ENCODE measurements around the gene DLG5. TPM values are rescaled to one million over a fixed set of nuclear protein-coding genes. Genes with fewer than 3 reads are reported as not detected.

DLG5 gene
- polyA plus RNA-seq, 1 of the 3 experiments (the other 2 are of a cell fraction), result 31.3 TPM

- TF ChIP-seq SIN3A (IDR thresholded peaks at IDR 0.05; ENCODE audit: borderline replicate concordance, low read depth, low read length) (no peak), MXI1 (IDR thresholded peaks at IDR 0.05; ENCODE audit: low read depth, low read length) (no peak), EP300 (IDR thresholded peaks at IDR 0.05; ENCODE audit: borderline replicate concordance in 1 of 2, low read depth in 1 of 2, low read length in 1 of 2) (no peak), TAF1 (IDR thresholded peaks at IDR 0.05; ENCODE audit: borderline replicate concordance, low read depth, low read length) (no peak), YY1 (IDR thresholded peaks at IDR 0.05; ENCODE audit: low read depth) (no peak)
Observed at GRCh38 chr10:77864151-77864851, 62.3 kb downstream of the DLG5 start (continued).

GRCh38 chr10:77863446-77863845, 63.1 kb downstream of the DLG5 start:
- POLR2A ChIA-PET, result no interaction called here
- Histone ChIP-seq H3K27ac (ENCODE audit: low read depth in 2 of 2, low read length in 1 of 2) (no peak overlapping the region; a peak in 1 of 4 replicates), H3K4me2 (no peak overlapping the region), H3K9me2 (no peaks in the 10 kb centered on the region), H3K4me3 (ENCODE audit: low read depth in 2 of 2, low read length in 1 of 2) (no peak overlapping the region), H3K36me3 (replicated peaks in 1 of 2; ENCODE audit: control insufficient read depth in 1 of 2, insufficient read depth in 2 of 2, low read length in 1 of 2) (peaks cover 7 to 21% of the 10 kb centered on the region in 2 experiments), H3F3A (replicated peaks; ENCODE audit: insufficient read depth) (no peaks in the 10 kb centered on the region), H2AFZ (ENCODE audit: low read depth) (no peak overlapping the region), H3K79me2 (ENCODE audit: insufficient read depth) (peaks cover 47% of the 10 kb centered on the region), H3K9me3 (no peaks in the 10 kb centered on the region), H4K20me1 (ENCODE audit: insufficient read depth) (peaks cover 38% of the 10 kb centered on the region), H3K9ac (no peak overlapping the region), H3K4me1 (ENCODE audit: control insufficient read depth in 1 of 2, insufficient read depth in 2 of 2, low read depth in 1 of 2, low read length in 1 of 2) (peaks cover 0 to 40% of the 10 kb centered on the region in 2 experiments; a peak in 2 of 4 replicates), H3K27me3 (ENCODE audit: insufficient read depth) (no peaks in the 10 kb centered on the region)
- no peak for DNase-seq
- TF ChIP-seq SIN3A (IDR thresholded peaks at IDR 0.05; ENCODE audit: borderline replicate concordance, low read depth, low read length) (no peak), FOXM1 (IDR thresholded peaks at IDR 0.05; ENCODE audit: low read depth) (no peak), MXI1 (IDR thresholded peaks at IDR 0.05; ENCODE audit: low read depth, low read length) (no peak), SMC3 (IDR thresholded peaks at IDR 0.05; ENCODE audit: low read depth, low read length) (no peak), IRF3 (IDR thresholded peaks at IDR 0.05; ENCODE audit: low read depth, low read length) (no peak), CHD2 (IDR thresholded peaks at IDR 0.05; ENCODE audit: low read length, partially characterized antibody) (no peak), TEAD4 (IDR thresholded peaks at IDR 0.05; ENCODE audit: borderline replicate concordance, insufficient read depth) (no peak), MEF2A (IDR thresholded peaks at IDR 0.05; ENCODE audit: borderline replicate concordance, low read depth) (no peak), RXRA (IDR thresholded peaks at IDR 0.05; ENCODE audit: borderline replicate concordance, low read depth) (no peak), ELF1 (IDR thresholded peaks at IDR 0.05) (no peak), EP300 (IDR thresholded peaks at IDR 0.05; ENCODE audit: borderline replicate concordance in 1 of 2, low read depth in 1 of 2, low read length in 1 of 2) (no peak), TCF12 (IDR thresholded peaks at IDR 0.05) (no peak), MAX (IDR thresholded peaks at IDR 0.05; ENCODE audit: low read depth) (no peak)
- 87% methylated on average over 1 of the region's 1 CpG for WGBS (ENCODE audit: low lambda C conversion rate)
- CTCF ChIA-PET, result interaction anchor here (3.1 kb wide), 1 partner anchor 16 kb away, joined by 19 read pairs; no protein-coding TSS in a partner anchor
